K562 (cell line): ENCODE results near the gene PHTF2. TPM values are rescaled to one million over a fixed set of nuclear protein-coding genes. Genes with fewer than 3 reads are reported as not detected.
A peak's percentile ranks its signal among the peaks of the same experiment; 100 is the strongest.

Experiments
- BACH1 ChIP-seq: fragments of 200-800 bp; sonication (Bioruptor generic); IDR thresholded peaks from 2 replicates; pipeline ENCODE4 v1.6.1; 2016; ENCODE audit warnings: missing genetic modification characterization, missing compliant biosample characterization
- CBFA2T3 ChIP-seq: fragments of 450-650 bp; IDR thresholded peaks from 2 replicates; pipeline ENCODE4 v1.6.1; 2017
- GABPB1 ChIP-seq: sonication (generic); formaldehyde crosslinking; IDR thresholded peaks from 2 replicates; pipeline ENCODE4 v1.8.0; 2022; ENCODE audit warnings: mild to moderate bottlenecking, missing genetic modification reagents
- NONO ChIP-seq, 2 experiments: fragments of 200-400 bp in 1 of 2; fragments of 450-650 bp in 1 of 2; formaldehyde crosslinking in 1 of 2; IDR thresholded peaks; 2 replicates each; pipeline ENCODE4 v1.6.1; 2017; ENCODE audit warnings: low read depth in 2 of 2, mild to moderate bottlenecking in 2 of 2, moderate library complexity in 2 of 2, low read length in 1 of 2
- NR1H2 ChIP-seq: sonication (generic); formaldehyde crosslinking; IDR thresholded peaks from 2 replicates; pipeline ENCODE4 v1.4.0; 2020; ENCODE audit warnings: mild to moderate bottlenecking, missing genetic modification reagents
- POLR2AphosphoS2 ChIP-seq: IDR thresholded peaks from 2 replicates; pipeline ENCODE4 v1.6.1; 2012; ENCODE audit warnings: low read length, improper control_type of control experiment
- POU5F1 ChIP-seq: fragments of 150-350 bp; IDR thresholded peaks from 2 replicates; pipeline ENCODE4 v1.6.1; 2014; ENCODE audit warnings: borderline replicate concordance, low read length, low read depth, mild to moderate bottlenecking; ENCODE audit not compliant: partially characterized antibody
- RBFOX2 ChIP-seq: fragments of 200-400 bp; formaldehyde crosslinking; IDR thresholded peaks from 2 replicates; pipeline ENCODE4 v1.6.1; 2017; ENCODE audit warnings: low read depth, mild to moderate bottlenecking, low read length, moderate library complexity
- SP1 ChIP-seq: sonication (generic); formaldehyde crosslinking; IDR thresholded peaks from 2 replicates; pipeline ENCODE4 v1.8.1; 2022; ENCODE audit warnings: mild to moderate bottlenecking, missing genetic modification reagents
- TFAM ChIP-seq: fragments of 250-450 bp; sonication (Bioruptor Pico); conservative IDR thresholded peaks from 2 replicates; pipeline ENCODE4 v1.5.0; 2021; ENCODE audit warnings: mild to moderate bottlenecking, moderate library complexity
- TSC22D4 ChIP-seq: fragments of 450-650 bp; IDR thresholded peaks from 2 replicates; pipeline ENCODE4 v1.6.1; 2016; ENCODE audit warnings: missing genetic modification characterization, missing biosample characterization, control low read depth
- ZNF134 ChIP-seq: fragments of 250-450 bp; sonication (Bioruptor Pico); conservative IDR thresholded peaks from 2 replicates; pipeline ENCODE4 v1.4.0; 2020
- ZNF274 ChIP-seq: IDR thresholded peaks from 2 replicates; pipeline ENCODE4 v1.6.1; 2011; ENCODE audit warnings: low read depth, mild to moderate bottlenecking, low read length, moderate library complexity, borderline replicate concordance
- polyA plus RNA-seq, 8 experiments: library from polyadenylated mRNA; depleted of rRNA in 4 of 8; stranded (reverse) in 5 of 8; unstranded in 3 of 8; fragments of >200 nt; fragmentation: Nextera tagmentation in 2 of 8; fragmentation: Illumina TruSeq in 1 of 8; extraction: Ambion mirVana in 2 of 8; extraction: Trizol in 1 of 8; gene quantifications; 2 replicates each; pipeline versions ENCODE4 v1.2.1 to v1.2.3, GENCODE V29; 2011 to 2014; ENCODE audit warnings: inconsistent platforms in 1 of 8, missing spikeins in 1 of 8
- total RNA-seq, 7 experiments: library from RNA; depleted of rRNA in 6 of 7; stranded (reverse); fragments of >200 nt in 6 of 7; fragmentation: Illumina TruSeq in 2 of 7; extraction: Trizol in 2 of 7; gene quantifications; 2 replicates each; pipeline versions ENCODE4 v1.2.1 to v1.2.3, GENCODE V29; 2011 to 2021; ENCODE audit warnings: low replicate concordance in 1 of 7
- TF ChIP-seq, protein P1 (sequence below): fragments of 200-400 bp; formaldehyde crosslinking; IDR thresholded peaks from 2 replicates; pipeline ENCODE4 v1.6.1; 2017; ENCODE audit warnings: mild to moderate bottlenecking, low read depth, low read length, moderate library complexity
- TF ChIP-seq, protein P2 (sequence below): fragments of 250-450 bp; sonication (Bioruptor Pico); IDR thresholded peaks from 2 replicates; pipeline ENCODE4 v1.5.0; 2021
- TF ChIP-seq, protein P3 (sequence below): fragments of 450-650 bp; IDR thresholded peaks from 2 replicates; pipeline ENCODE4 v1.6.1; 2016; ENCODE audit warnings: low read depth, mild to moderate bottlenecking, moderate library complexity
- TF ChIP-seq, protein P4 (sequence below), 2 experiments: fragments of 450-650 bp; IDR thresholded peaks; 2 replicates each; pipeline ENCODE4 v1.6.1; 2018; ENCODE audit warnings: mild to moderate bottlenecking in 2 of 2, low read depth in 1 of 2; ENCODE audit not compliant: partially characterized antibody in 2 of 2
- TF ChIP-seq, protein P5 (sequence below): fragments of 200-800 bp; sonication (Bioruptor generic); IDR thresholded peaks from 2 replicates; pipeline ENCODE4 v1.6.1; 2017; ENCODE audit warnings: missing genetic modification characterization, missing compliant biosample characterization

PHTF2 gene
- total and polyA plus RNA-seq, 9 of the 15 experiments (the other 6 are each of a cell fraction or from before 2014, with no cell fraction given), result 17.9 to 43.6 (median 25.4) TPM

DNA sequence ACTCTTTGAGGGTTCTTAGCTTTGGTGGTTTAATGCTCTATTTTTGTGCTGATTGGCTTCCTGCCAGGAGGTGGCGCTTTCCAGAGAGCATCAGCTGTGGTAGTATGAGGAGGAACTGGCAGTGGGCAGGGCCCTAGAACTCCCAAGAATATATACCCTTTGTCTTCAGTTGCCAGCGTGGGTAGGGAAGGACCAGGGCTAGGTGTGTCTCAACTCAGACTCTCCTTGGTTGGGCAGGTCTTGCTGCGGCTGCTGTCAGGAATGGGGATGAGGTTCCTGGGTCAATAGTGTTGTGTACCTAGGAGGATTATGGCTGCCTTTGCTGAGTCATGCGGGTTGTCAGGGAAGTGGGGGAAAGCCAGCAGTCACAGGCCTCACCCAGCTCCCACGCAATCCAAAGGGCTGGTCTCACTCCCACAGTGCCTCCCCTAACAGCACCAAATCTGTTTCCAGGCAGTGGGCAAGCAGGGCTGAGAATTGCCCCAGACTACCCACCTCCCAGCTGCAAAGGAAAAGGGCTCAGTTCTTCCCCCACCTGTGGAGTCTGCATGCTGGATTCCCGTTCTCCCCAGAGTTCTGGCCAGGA, 191.5 kb downstream of the PHTF2 start (continued):
- TF ChIP-seq, protein P1, sequence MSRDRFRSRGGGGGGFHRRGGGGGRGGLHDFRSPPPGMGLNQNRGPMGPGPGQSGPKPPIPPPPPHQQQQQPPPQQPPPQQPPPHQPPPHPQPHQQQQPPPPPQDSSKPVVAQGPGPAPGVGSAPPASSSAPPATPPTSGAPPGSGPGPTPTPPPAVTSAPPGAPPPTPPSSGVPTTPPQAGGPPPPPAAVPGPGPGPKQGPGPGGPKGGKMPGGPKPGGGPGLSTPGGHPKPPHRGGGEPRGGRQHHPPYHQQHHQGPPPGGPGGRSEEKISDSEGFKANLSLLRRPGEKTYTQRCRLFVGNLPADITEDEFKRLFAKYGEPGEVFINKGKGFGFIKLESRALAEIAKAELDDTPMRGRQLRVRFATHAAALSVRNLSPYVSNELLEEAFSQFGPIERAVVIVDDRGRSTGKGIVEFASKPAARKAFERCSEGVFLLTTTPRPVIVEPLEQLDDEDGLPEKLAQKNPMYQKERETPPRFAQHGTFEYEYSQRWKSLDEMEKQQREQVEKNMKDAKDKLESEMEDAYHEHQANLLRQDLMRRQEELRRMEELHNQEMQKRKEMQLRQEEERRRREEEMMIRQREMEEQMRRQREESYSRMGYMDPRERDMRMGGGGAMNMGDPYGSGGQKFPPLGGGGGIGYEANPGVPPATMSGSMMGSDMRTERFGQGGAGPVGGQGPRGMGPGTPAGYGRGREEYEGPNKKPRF, result no peak
- TF ChIP-seq POLR2AphosphoS2, result no peak
- no peak for TF ChIP-seq TFAM (CRISPR knock-in tag)
- TF ChIP-seq RBFOX2, result peak; percentile 51
- no peak for TF ChIP-seq NR1H2 (CRISPR knock-in tag)
- peak; percentile 92 for TF ChIP-seq BACH1 (tag)
- TF ChIP-seq GABPB1 (CRISPR knock-in tag), result peak; percentile 39; the same call in 1 of the 2 replicates
- TF ChIP-seq, protein P2, sequence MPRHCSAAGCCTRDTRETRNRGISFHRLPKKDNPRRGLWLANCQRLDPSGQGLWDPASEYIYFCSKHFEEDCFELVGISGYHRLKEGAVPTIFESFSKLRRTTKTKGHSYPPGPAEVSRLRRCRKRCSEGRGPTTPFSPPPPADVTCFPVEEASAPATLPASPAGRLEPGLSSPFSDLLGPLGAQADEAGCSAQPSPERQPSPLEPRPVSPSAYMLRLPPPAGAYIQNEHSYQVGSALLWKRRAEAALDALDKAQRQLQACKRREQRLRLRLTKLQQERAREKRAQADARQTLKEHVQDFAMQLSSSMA, result no peak
- TF ChIP-seq NONO (IDR thresholded peaks at IDR 0.05; ENCODE audit: low read depth in 2 of 2, low read length in 1 of 2), result no peak
- TF ChIP-seq ZNF134 (CRISPR knock-in tag), result 0 out of 2 replicates have a peak, but pooled peaks have one; percentile 29
- no peak for TF ChIP-seq ZNF274
- TF ChIP-seq SP1 (CRISPR knock-in tag), result no peak
- TF ChIP-seq, protein P3, sequence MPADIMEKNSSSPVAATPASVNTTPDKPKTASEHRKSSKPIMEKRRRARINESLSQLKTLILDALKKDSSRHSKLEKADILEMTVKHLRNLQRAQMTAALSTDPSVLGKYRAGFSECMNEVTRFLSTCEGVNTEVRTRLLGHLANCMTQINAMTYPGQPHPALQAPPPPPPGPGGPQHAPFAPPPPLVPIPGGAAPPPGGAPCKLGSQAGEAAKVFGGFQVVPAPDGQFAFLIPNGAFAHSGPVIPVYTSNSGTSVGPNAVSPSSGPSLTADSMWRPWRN, result peak; percentile 52; the same call in 1 of the 2 replicates
- TF ChIP-seq CBFA2T3, result peak; percentile 49
- TF ChIP-seq TSC22D4 (tag), result no peak
- TF ChIP-seq, protein P4, sequence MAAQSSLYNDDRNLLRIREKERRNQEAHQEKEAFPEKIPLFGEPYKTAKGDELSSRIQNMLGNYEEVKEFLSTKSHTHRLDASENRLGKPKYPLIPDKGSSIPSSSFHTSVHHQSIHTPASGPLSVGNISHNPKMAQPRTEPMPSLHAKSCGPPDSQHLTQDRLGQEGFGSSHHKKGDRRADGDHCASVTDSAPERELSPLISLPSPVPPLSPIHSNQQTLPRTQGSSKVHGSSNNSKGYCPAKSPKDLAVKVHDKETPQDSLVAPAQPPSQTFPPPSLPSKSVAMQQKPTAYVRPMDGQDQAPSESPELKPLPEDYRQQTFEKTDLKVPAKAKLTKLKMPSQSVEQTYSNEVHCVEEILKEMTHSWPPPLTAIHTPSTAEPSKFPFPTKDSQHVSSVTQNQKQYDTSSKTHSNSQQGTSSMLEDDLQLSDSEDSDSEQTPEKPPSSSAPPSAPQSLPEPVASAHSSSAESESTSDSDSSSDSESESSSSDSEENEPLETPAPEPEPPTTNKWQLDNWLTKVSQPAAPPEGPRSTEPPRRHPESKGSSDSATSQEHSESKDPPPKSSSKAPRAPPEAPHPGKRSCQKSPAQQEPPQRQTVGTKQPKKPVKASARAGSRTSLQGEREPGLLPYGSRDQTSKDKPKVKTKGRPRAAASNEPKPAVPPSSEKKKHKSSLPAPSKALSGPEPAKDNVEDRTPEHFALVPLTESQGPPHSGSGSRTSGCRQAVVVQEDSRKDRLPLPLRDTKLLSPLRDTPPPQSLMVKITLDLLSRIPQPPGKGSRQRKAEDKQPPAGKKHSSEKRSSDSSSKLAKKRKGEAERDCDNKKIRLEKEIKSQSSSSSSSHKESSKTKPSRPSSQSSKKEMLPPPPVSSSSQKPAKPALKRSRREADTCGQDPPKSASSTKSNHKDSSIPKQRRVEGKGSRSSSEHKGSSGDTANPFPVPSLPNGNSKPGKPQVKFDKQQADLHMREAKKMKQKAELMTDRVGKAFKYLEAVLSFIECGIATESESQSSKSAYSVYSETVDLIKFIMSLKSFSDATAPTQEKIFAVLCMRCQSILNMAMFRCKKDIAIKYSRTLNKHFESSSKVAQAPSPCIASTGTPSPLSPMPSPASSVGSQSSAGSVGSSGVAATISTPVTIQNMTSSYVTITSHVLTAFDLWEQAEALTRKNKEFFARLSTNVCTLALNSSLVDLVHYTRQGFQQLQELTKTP (IDR thresholded peaks at IDR 0.05; ENCODE audit: low read depth in 1 of 2, partially characterized antibody in 2 of 2), result peak in 1 of 2 experiments; percentile 39
- TF ChIP-seq POU5F1, result no peak
- TF ChIP-seq, protein P5, sequence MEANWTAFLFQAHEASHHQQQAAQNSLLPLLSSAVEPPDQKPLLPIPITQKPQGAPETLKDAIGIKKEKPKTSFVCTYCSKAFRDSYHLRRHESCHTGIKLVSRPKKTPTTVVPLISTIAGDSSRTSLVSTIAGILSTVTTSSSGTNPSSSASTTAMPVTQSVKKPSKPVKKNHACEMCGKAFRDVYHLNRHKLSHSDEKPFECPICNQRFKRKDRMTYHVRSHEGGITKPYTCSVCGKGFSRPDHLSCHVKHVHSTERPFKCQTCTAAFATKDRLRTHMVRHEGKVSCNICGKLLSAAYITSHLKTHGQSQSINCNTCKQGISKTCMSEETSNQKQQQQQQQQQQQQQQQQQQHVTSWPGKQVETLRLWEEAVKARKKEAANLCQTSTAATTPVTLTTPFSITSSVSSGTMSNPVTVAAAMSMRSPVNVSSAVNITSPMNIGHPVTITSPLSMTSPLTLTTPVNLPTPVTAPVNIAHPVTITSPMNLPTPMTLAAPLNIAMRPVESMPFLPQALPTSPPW (CRISPR knock-in tag), result peak; percentile 65
